NCI-H82 (cell line): ENCODE data around the gene ABCC4.

ENCODE experiments used
- DNase-seq: peaks from one replicate; lab custom pipeline; 2025; lab: John Stamatoyannopoulos, UW

ABCC4 gene

DNA sequence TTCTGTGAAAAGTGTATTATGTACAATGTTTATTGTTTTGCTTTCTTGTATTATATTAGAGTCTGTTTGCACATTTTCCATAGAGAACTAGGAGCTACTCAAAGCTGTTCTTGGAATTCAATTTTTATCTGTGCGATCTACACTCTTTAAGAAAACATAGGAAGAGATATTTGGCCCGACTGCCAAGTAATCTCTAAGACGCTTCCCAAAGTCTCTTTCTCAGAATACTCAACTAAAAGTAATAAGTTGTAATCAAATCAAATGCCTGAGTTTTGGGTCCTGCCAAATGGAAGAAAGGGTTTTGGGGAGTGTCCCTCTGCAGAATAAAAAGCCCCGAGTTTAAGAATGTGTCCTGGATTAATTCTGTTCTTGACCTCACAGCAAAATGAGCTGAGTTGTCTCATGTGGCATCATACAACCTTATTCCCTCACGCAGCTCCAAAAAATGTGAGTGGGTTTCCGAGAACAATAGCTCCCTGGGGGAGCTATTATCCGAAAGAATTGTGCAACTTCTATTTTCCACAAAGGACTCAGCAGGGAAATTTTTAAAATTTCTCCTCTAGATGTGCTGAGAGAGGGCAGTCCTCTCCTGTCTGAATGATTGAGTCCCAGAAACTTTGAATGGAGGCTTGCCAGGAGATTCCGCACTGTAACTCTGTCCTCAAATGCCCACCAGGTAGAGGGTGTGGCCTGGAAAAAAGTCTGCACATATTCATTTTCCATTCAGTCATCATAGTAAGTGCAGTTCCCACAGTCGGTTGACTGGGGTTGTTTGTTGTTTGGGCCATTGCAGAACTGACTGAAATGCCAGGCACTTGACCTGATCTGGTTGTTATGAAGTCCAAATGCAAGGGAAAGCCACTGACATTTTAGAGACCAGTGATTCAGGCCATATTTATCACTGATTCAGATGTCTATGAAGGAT, 309.0 kb downstream of the ABCC4 start:
- DNase-seq, result no peak

DNA sequence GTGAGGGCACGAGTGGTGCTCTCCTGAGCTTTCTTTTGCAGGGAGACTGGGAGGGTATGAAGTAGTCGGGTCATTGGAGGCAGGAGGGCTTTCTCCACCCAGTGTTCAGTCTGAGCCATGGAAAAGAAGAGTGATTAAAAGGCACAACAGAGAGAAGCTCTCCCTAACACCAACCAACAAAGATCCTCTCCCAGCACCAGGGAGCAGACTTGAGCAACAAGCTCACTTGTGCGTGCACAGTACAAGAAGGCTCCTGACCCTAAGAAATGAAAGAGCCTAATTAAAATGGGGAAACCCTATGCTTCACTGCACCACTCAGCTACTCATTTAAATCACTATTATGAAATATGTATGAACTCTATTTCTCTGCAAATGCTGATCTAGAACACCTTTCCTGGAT, 312.6 kb downstream of the ABCC4 start:
- peak; percentile 46 for DNase-seq

DNA sequence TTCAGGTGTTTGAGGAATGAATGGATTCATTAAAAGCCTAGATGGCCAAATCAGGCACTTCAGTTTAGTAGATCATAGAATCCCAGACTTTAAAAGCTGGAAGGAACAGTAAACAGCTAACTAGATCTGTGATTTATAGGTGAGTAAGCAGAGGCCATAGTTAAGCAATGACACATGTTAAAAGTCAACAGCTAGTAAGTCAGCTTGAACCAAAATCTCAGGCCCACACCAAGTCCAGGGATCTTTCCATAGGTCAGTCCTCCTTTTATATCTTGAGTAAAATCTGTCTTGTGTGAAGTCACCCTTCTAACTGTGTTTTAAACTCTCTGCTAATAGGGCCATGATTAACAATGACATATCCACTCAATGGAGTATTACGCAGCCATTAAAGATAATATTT, 313.4 kb downstream of the ABCC4 start:
- no peak for DNase-seq

DNA sequence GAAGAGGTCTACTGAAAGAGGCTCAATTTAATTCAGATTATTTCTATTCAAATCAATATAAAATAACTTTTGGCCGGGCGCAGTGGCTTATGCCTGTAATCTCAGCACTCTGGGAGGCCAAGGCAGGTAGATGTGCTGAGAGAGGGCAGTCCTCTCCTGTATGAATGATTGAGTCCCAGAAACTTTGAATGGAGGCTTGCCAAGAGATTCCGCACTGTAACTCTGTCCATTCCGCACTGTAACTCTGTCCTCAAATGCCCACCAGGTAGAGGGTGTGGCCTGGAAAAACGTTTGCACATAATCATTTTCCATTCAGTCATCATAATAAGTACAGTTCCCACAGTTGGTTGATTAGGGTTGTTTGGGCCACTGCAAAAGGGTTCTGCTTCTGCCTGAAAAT, 314.2 kb downstream of the ABCC4 start:
- no peak for DNase-seq

- no peak for DNase-seq
These were observed 316.3 kb downstream of the ABCC4 start for GRCh38 chr13:94984958-94985357.

DNA sequence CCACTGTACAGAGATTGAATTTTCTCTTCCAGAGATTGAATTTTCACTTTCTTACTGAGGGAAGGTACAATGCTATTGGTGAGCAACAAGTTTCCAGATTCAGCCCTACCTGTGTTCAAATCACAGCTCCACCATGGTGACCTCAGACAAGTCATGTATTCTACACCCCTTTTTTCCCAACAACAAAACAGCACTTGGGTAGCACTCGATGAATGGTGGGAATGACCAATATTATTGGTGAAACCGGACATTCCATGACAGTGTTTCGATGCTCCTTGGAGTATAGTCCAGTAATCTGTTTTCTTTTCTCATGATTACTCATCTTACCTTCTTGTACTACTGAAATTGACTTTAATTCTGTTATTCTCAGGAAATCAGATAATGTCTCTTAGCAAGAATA, 322.7 kb downstream of the ABCC4 start:
- no peak for DNase-seq

GRCh38 chr13:94974015-94974951, 327.0 kb downstream of the ABCC4 start:
- peak; percentile 48 for DNase-seq

GRCh38 chr13:94972262-94972661, 329.0 kb downstream of the ABCC4 start:
- no peak for DNase-seq
